Activated CD4-positive, CD25-positive, alpha-beta regulatory T cell treated with anti-CD3 and anti-CD28 coated beads, Interleukin-2, amount 50 U/mL, for 24 hours (primary cell): ENCODE data around the gene TREML1.
A peak's percentile ranks its signal among the peaks of the same experiment; 100 is the strongest.
"Not testable (repeated sequence)": the region's sequence is repeated elsewhere in the genome, so short reads cannot be mapped to it uniquely, and the experiment has no call there.

Experiments used
- ATAC-seq, 2 donors: fragments of 150-1000 bp; cut with Tn5 transposase; one replicate each; pipeline ENCODE4 v1.10.0; 2021; ENCODE audit warnings: mild to moderate bottlenecking in 1 of 2, moderate library complexity in 1 of 2

The TREML1 gene

DNA sequence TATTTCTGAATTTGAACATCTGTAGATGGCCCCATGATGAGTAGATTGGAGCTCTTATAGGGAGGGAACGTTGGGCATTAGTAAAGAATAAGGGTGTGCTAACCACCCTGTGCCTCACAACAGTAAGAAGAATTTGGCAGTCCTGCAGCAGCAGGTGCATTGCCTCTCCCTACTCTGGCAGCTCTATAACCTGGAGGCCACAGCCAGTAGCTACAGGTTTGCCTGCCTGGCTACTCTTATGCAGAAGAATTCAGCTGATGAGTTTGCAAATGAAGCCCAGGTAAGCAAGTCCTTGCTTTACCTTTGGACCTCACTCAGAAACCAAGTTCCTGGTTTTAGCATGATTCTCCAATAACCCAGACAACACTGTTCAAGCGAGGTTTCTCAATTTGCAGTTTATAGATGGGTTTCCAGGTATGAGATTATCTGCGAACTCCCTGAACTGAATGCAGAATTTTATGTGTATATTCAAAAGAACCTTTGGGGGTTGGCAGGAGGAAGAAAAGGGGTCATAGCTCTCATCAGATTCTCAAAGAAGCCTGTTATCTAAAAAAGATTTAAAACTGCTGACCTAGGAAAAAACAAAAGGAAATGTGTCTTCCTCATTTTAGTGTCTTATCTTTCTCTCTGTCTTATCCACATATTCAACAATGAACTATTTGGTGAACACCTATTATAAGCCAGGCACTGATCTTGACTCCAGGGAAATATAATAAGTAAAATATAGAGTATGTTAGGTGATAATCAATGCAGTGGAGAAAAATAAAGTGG, 18.9 kb downstream of the TREML1 start:
- ATAC-seq: no peak

DNA sequence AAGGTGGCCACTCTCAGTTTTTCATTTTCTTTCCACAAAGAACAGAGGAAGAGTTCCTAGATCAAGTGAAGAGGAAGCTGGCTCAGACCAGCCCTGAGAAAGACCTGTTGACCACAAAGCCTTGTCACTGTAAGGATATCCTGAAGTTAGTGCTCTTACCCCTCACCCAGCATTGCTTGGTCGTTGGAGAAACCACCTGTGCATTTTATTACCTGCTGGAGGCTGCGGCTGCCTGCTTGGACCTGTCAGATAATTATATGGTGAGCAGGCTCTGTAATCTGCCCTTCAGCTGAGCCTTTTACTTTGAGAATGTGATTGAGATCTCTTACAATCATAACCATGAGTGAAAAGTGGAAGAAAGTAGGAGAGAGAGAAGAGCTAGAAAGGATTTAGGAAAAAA, 21.9 kb downstream of the TREML1 start:
- ATAC-seq: no peak

DNA sequence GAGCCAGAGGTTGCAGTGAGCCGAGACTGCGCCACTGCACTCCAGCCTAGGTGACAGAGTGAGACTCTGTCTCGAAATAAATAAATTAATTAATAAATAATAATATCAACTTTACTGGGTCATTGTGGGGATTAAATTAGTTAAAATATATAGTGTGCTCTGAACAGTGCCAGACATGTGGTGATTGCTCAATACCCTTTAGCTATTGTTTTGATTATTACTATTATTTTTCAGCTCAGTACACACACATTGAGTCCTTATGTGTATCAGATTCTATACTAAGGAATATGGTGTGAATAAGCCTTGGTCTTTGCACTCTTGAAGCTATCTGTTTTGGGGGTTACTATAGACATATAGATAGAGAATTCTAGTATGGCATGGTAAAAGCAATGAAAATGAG, 28.9 kb downstream of the TREML1 start:
- ATAC-seq: no peak

- ATAC-seq: no peak
Measured at GRCh38 chr6:41122918-41123317, 31.2 kb downstream of the TREML1 start.

GRCh38 chr6:41122373-41122772, 31.8 kb downstream of the TREML1 start:
- no peak for ATAC-seq

GRCh38 chr6:41120058-41120457, 34.1 kb downstream of the TREML1 start:
- no peak for ATAC-seq

- no peak for ATAC-seq
Measured at GRCh38 chr6:41119508-41119907, 34.6 kb downstream of the TREML1 start.

DNA sequence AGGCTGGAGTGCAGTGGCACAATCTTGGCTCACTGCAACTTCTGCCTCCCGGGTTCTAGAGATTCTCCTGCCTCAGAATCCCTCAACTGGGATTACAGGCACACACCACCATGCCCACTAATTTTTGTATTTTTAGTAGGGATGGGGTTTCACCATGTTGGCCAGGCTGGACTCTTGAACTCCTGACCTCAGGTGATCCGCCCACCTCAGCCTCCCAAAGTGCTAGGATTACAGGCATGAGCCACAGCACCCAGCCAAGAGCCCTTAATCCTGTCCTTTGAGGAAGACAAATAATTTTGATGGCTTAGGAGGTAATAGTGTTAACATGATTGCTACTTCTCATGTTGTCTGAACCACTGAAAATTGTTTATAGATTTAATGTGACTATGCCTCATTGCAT, 39.1 kb downstream of the TREML1 start:
- not testable (repeated sequence) for ATAC-seq

GRCh38 chr6:41111017-41111416, 43.1 kb downstream of the TREML1 start:
- ATAC-seq: no peak

GRCh38 chr6:41103847-41104246, 50.3 kb downstream of the TREML1 start:
- no peak for ATAC-seq

DNA sequence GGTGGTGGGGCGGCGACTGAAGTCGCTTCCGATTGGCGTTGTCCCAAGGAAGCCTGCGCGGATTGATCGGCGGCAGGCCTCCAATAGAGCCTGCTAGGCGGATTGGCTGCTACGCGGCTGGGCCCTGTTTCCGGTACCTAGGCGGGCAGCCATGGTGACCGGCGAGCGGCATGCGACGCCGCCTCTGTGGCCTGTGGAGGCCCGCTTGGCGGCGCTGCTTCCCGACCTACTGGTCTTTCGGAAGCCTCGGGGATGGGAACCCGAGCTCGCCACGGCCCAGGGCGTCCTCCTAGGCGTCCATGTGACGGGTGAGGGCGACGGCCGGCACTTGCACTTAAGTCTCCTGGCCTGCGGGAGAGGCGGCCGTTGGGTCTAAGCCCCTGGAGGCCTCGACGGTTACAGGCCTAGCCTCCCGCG, 53.3 kb downstream of the TREML1 start:
- peak in 1 of 2 donors; percentile 73 for ATAC-seq
